IMR-90 (cell line): ENCODE data around the gene MT1H. TPM values are rescaled to one million over a fixed set of nuclear protein-coding genes. Genes with fewer than 3 reads are reported as not detected.

Experiments used
- ATAC-seq: fragments of 200-7000 bp; cut with Tn5 transposase; 2 replicates; pipeline ENCODE4 v1.9.1; 2020; ENCODE audit warnings: low read depth, mild to moderate bottlenecking, moderate library complexity
- BruUV-seq: library from RNA; stranded (reverse); fragments of 400-500 nt; replicated peaks from 2 replicates; lab custom pipeline; 2021; lab: Mats Ljungman, UMichigan
- CTCF ChIA-PET: fragments of 300-600 bp; formaldehyde crosslinking; extraction: SDS; loops from one replicate; lab custom pipeline; 2021; ENCODE audit warnings: antibody characterized with exemption; lab: Yijun Ruan, JAX
- POLR2A ChIA-PET: fragments of 300-600 bp; sonication (Branson Sonifier 250); formaldehyde crosslinking; loops from one replicate; lab custom pipeline; 2022; ENCODE audit warnings: antibody characterized with exemption; ENCODE audit not compliant: unreplicated experiment; lab: Charles Lee
- DNase-seq: peaks from one replicate; pipeline ENCODE4 v3.0.0; 2013
- H2AFZ ChIP-seq: replicated peaks from 2 replicates; pipeline ENCODE3; 2013; ENCODE audit warnings: low read length, mild to moderate bottlenecking; ENCODE audit not compliant: poor library complexity
- H2AK5ac ChIP-seq: 2 replicates; pipeline ENCODE4 v1.6.1; 2013; ENCODE audit warnings: low read depth, low read length, inconsistent platforms
- H2AK9ac ChIP-seq: replicated peaks from 2 replicates; pipeline ENCODE3; 2013; ENCODE audit warnings: mild to moderate bottlenecking, low read depth, low read length, moderate library complexity; ENCODE audit not compliant: poor library complexity
- H2BK120ac ChIP-seq: 2 replicates; pipeline ENCODE4 v1.6.1; 2013; ENCODE audit warnings: low read depth, low read length, inconsistent platforms
- H2BK15ac ChIP-seq: 3 replicates; pipeline ENCODE4 v1.6.1; 2013; ENCODE audit warnings: low read depth, low read length, inconsistent platforms
- H2BK20ac ChIP-seq: 2 replicates; pipeline ENCODE4 v1.6.1; 2013; ENCODE audit warnings: low read depth, mild to moderate bottlenecking, inconsistent platforms, low read length, moderate library complexity
- H2BK5ac ChIP-seq: 2 replicates; pipeline ENCODE4 v1.6.1; 2013; ENCODE audit warnings: mild to moderate bottlenecking, low read depth, low read length, inconsistent platforms; ENCODE audit not compliant: poor library complexity, severe bottlenecking
- H3K14ac ChIP-seq: replicated peaks from 2 replicates; pipeline ENCODE4 v1.6.1; 2013; ENCODE audit warnings: low read depth, low read length, inconsistent platforms
- H3K18ac ChIP-seq: 2 replicates; pipeline ENCODE4 v1.6.1; 2013; ENCODE audit warnings: low read depth, low read length, control low read depth
- H3K23ac ChIP-seq: 2 replicates; pipeline ENCODE4 v1.6.1; 2013; ENCODE audit warnings: low read depth, low read length, inconsistent platforms
- H3K27ac ChIP-seq: 2 replicates; pipeline ENCODE4 v1.5.1; 2013; ENCODE audit warnings: mild to moderate bottlenecking, control low read depth, low read length; ENCODE audit not compliant: insufficient read depth
- H3K27me3 ChIP-seq: 2 replicates; pipeline ENCODE4 v1.6.1; 2013; ENCODE audit warnings: low read length; ENCODE audit not compliant: control insufficient read depth, insufficient read depth
- H3K36me3 ChIP-seq: 2 replicates; pipeline ENCODE4 v1.6.1; 2013; ENCODE audit warnings: low read length, mixed read lengths; ENCODE audit not compliant: control insufficient read depth, insufficient read depth
- H3K4ac ChIP-seq: 2 replicates; pipeline ENCODE4 v1.6.1; 2013; ENCODE audit warnings: low read depth, low read length, inconsistent platforms
- H3K4me1 ChIP-seq: 2 replicates; pipeline ENCODE4 v1.6.1; 2013; ENCODE audit warnings: low read length, mixed read lengths; ENCODE audit not compliant: control insufficient read depth, insufficient read depth
- H3K4me2 ChIP-seq: 2 replicates; pipeline ENCODE4 v1.6.1; 2013; ENCODE audit warnings: low read depth, mild to moderate bottlenecking, control low read depth, low read length, moderate library complexity
- H3K4me3 ChIP-seq: 2 replicates; pipeline ENCODE4 v1.5.1; 2013; ENCODE audit warnings: low read depth, mild to moderate bottlenecking, control low read depth, low read length, moderate library complexity; ENCODE audit not compliant: insufficient read depth
- H3K56ac ChIP-seq: 2 replicates; pipeline ENCODE4 v1.6.1; 2013; ENCODE audit warnings: low read length, inconsistent platforms; ENCODE audit not compliant: insufficient read depth; ENCODE audit errors: extremely low read depth
- H3K79me1 ChIP-seq, 2 experiments: 2 replicates each; pipeline ENCODE4 v1.6.1; 2013; ENCODE audit warnings: low read length in 2 of 2, inconsistent platforms in 1 of 2, low read depth in 1 of 2
- H3K9ac ChIP-seq: 2 replicates; pipeline ENCODE4 v1.6.1; 2013; ENCODE audit warnings: low read depth, low read length, control low read depth
- H3K9me1 ChIP-seq: 2 replicates; pipeline ENCODE4 v1.6.1; 2013; ENCODE audit warnings: low read length, inconsistent platforms; ENCODE audit not compliant: insufficient read depth
- H3K9me3 ChIP-seq: 2 replicates; pipeline ENCODE4 v1.6.1; 2013; ENCODE audit warnings: low read length; ENCODE audit not compliant: control insufficient read depth, insufficient read depth
- H4K20me1 ChIP-seq: 2 replicates; pipeline ENCODE4 v1.6.1; 2013; ENCODE audit warnings: low read length, inconsistent platforms; ENCODE audit not compliant: insufficient read depth
- H4K5ac ChIP-seq: 2 replicates; pipeline ENCODE4 v1.6.1; 2013; ENCODE audit warnings: mild to moderate bottlenecking, low read depth, low read length, control low read depth
- H4K8ac ChIP-seq, 2 experiments: 2 replicates each; pipeline ENCODE4 v1.6.1; 2013; ENCODE audit warnings: low read depth in 2 of 2, low read length in 2 of 2, control low read depth in 1 of 2, inconsistent platforms in 1 of 2
- H4K91ac ChIP-seq: 2 replicates; pipeline ENCODE4 v1.6.1; 2013; ENCODE audit warnings: low read depth, low read length, inconsistent platforms; ENCODE audit not compliant: insufficient read depth
- CTCF ChIP-seq: conservative IDR thresholded peaks from 2 replicates; pipeline ENCODE4 v1.5.1; 2012; ENCODE audit warnings: mild to moderate bottlenecking, low read depth, low read length, improper control_type of control experiment
- MAZ ChIP-seq: IDR thresholded peaks from 2 replicates; pipeline ENCODE4 v1.6.1; 2012; ENCODE audit warnings: low read depth, mild to moderate bottlenecking, low read length, improper control_type of control experiment, moderate library complexity, borderline replicate concordance
- MXI1 ChIP-seq: IDR thresholded peaks from 2 replicates; pipeline ENCODE4 v1.6.1; 2012; ENCODE audit warnings: low read depth, mild to moderate bottlenecking, low read length, moderate library complexity, borderline replicate concordance
- NFE2L2 ChIP-seq: fragments of 150-350 bp; IDR thresholded peaks from 2 replicates; pipeline ENCODE4 v1.6.1; 2016; ENCODE audit warnings: low read depth, mild to moderate bottlenecking, low read length
- RAD21 ChIP-seq: IDR thresholded peaks from 2 replicates; pipeline ENCODE4 v1.6.1; 2012; ENCODE audit warnings: low read length, improper control_type of control experiment
- WGBS, 2 experiments: methylation state at CpG; one replicate each; pipeline versions ENCODE4 v1.1.5 to v1.1.7; 2013; ENCODE audit warnings: missing lambda C conversion rate in 2 of 2; ENCODE audit not compliant: insufficient read length in 1 of 2; ENCODE audit errors: extremely low coverage in 2 of 2; 5-methylcytosine and 5-hydroxymethylcytosine counted together
- dilution Hi-C: fragments of 300-500 bp; cut with HindIII; formaldehyde crosslinking; loops from one replicate; pipeline ENCODE4 v1.14.3; 2018; ENCODE audit warnings: low sequenced_read_pairs; ENCODE audit not compliant: unreplicated experiment
- in situ Hi-C: fragments of 300-500 bp; cut with MboI; formaldehyde crosslinking; loops from 3 replicates; pipeline ENCODE4 v1.14.3; 2019; ENCODE audit warnings: low sequenced_read_pairs, inconsistent platforms, mixed read lengths
- intact Hi-C: fragments of 100-400 bp; cut with micrococcal nuclease; formaldehyde crosslinking; loops from 2 replicates; pipeline ENCODE4 v1.10.0; 2022
- polyA plus RNA-seq, 3 experiments: library from polyadenylated mRNA; depleted of rRNA; stranded (reverse); fragments of >200 nt; gene quantifications; 2 replicates each; pipeline ENCODE4 v1.2.3, GENCODE V29; 2012; ENCODE audit warnings: low replicate concordance in 1 of 3
- total RNA-seq: library from RNA; depleted of rRNA; stranded (reverse); fragments of >200 nt; gene quantifications from 2 replicates; pipeline ENCODE4 v1.2.3, GENCODE V29; 2012

The MT1H gene
- total and polyA plus RNA-seq, 2 of the 4 experiments (the other 2 are of a cell fraction) = not detected

GRCh38 chr16:56709443-56710040 is 39.9 kb downstream of the MT1H start:
- no peak overlapping the region for H3K56ac ChIP-seq
- ATAC-seq = no peak
- no peak overlapping the region for H4K91ac ChIP-seq
- no peak overlapping the region for H2BK5ac ChIP-seq
- no peaks in the 10 kb centered on the region for H3K36me3 ChIP-seq
- no peak overlapping the region for H2BK20ac ChIP-seq
- CTCF ChIA-PET = interaction anchor here (1.5 kb wide), 1 partner anchor 103 kb away, joined by 3 read pairs; no protein-coding TSS in a partner anchor
- TF ChIP-seq CTCF (no peak), MXI1 (no peak), MAZ (no peak), RAD21 (no peak), NFE2L2 (no peak)
- H3K23ac ChIP-seq = no peak overlapping the region
- H2AK9ac ChIP-seq = no peak overlapping the region
- H2BK15ac ChIP-seq = no peak overlapping the region
- no peaks in the 10 kb centered on the region for H3K79me1 ChIP-seq
- no peaks in the 10 kb centered on the region for H3K9me3 ChIP-seq
- no peak overlapping the region for H3K18ac ChIP-seq
- peaks cover 20% of the 10 kb centered on the region for H3K27me3 ChIP-seq
- no peak overlapping the region for H4K5ac ChIP-seq
- H3K9ac ChIP-seq = no peak overlapping the region
- POLR2A ChIA-PET = no interaction called here
- no peaks in the 10 kb centered on the region for H3K9me1 ChIP-seq
- H3K4me3 ChIP-seq = no peak overlapping the region
- 66% methylated on average over 3 of the region's 4 CpGs; no CpG with 5 or more reads in 1 of the 2 experiments for WGBS, 2 experiments
- in situ Hi-C loops (loop anchor here (25.0 kb wide), 1 partner anchor 772 kb away; no protein-coding TSS in a partner anchor), dilution Hi-C loops (no loop called here), intact Hi-C loops (no loop called here)
- no peak for DNase-seq
- no peaks in the 10 kb centered on the region for H3K4me1 ChIP-seq
- no peaks in the 10 kb centered on the region for H4K20me1 ChIP-seq
- no peak overlapping the region for H3K4me2 ChIP-seq
- H2AFZ ChIP-seq = no peak overlapping the region
- H3K4ac ChIP-seq = no peak overlapping the region
- no peak overlapping the region for H2AK5ac ChIP-seq
- H4K8ac ChIP-seq = no peak overlapping the region
- H3K14ac ChIP-seq = no peak overlapping the region
- no TSS peak for BruUV-seq
- H3K27ac ChIP-seq = no peak overlapping the region
- H2BK120ac ChIP-seq = no peak overlapping the region
